GM18498 (cell line): ENCODE data around the gene EDC3.

ENCODE experiments used
- ATAC-seq: cut with Tn5 transposase; IDR thresholded peaks from one replicate; pipeline ENCODE4 v1.9.1; 2021; ENCODE audit warnings: mild to moderate bottlenecking, moderate library complexity; ENCODE audit not compliant: unreplicated experiment

EDC3 gene

DNA sequence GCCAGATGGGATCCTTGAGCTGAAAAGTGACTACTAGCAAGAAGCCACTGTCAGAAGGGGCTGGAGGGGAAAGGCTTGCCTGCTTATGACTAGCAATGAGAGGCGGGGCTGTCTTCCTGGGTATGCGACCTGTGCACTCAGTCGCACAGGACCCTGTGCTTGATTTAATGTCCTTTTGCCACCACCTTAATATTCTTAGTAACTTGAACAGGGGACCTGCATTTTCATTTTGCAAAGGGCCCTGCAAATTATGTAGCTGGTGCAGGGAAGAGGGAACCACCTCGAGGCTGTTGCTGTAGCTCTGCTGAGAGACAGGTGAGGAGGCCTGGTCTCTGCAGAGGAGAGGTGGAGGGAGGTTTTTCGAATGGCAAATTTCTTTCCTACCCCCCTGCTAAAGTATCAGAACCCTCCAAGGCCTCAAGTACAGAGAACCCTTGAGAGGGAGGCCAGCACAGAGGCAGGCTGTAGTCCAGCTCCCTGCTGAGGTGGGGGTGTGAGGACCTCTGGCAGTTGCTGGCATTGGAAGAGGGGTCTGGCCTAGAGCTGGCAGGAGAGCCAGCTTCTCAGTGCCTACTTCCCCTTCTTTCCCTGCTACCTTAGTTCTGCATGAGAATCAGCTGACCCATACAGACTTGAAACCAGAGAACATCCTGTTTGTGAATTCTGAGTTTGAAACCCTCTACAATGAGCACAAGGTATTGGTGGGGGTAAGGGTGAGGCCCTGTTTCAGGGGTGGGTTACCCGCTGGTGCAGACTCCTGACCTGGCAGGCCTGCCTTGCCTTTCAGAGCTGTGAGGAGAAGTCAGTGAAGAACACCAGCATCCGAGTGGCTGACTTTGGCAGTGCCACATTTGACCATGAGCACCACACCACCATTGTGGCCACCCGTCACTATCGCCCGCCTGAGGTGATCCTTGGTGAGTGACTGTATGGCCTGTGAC lies 68.8 kb downstream of the EDC3 start:
- ATAC-seq, result peak; percentile 79

DNA sequence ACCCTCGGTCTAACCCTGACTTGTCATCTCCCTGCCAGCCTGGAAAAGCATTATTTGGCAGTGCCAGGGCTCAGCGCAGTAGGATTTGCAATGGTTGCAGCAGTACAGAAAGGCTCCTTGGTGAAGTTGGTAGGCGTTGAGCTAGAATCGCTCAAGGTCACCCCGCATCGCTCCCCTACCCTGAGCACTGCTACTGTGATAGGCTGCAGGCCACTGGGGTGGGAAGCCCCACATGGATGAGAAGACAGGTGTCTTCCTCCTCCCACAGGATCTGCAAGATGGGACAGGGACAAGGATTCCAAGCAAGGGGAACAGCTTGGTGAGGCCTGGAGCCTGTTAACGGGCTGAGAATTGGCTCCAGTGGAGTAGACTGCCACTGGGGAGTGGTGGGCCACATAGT lies 69.5 kb downstream of the EDC3 start:
- ATAC-seq, result no peak

DNA sequence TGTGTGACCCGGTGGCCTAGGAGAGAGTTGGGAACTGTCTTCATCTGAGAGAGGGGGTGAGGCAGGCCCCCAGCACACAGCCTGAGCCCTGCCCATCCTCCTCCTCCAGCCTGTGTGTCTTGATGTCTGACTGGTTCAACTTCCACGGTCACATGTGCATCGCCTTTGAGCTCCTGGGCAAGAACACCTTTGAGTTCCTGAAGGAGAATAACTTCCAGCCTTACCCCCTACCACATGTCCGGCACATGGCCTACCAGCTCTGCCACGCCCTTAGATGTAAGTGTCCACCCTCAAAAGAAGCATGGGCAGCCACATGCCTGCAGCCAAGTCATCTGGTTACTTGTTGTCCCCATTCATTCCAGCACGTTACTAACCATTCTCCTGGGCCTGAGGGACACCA lies 70.1 kb downstream of the EDC3 start:
- ATAC-seq, result no peak

DNA sequence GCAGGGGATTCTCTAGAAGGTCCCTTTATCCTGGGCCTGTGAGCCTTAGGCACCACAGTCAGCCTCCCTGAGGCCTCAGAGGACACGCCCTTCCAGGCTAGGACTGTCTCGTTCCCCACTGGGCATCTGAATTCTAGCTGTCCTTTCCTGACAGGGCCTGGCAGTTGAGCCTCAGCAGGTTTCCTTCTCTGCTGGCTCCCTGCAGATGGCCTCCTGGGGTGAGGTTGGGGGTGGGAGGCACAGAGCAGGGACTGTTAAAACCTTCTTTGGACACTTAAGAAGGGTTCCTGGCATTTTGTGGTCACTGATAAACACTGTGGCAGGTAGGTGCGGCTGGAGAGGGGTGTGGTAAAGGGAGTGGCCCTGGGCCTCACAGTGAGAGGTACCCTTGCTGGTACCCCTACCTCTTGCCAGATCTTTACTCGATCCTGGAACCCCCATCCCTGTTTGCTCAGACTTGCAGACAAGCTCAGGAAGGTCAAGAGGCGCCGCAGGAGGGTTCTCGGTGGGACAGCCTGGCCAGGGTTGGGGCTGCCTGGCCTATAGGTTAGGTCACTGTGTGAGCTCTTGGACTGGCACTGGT lies 71.7 kb downstream of the EDC3 start:
- no peak for ATAC-seq

DNA sequence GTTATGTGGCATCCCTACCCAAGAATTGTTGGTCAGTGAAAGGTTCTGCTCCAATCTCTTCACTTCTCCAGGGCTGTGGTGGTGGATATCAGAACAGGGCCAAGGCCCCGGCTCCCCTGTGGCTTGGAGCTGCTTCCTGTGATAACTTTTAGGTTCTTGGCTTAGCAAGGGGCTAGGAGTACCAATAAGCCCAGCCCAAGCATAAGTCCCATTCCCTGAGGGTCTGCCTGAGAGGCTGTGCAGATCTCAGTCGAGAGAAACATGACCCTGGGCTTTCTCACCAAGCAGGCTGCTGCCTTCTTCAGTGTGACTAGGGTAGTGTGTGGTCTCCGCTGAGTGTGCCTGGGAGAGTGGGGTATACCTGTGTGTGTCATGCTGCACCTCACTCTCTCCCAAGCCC lies 73.1 kb downstream of the EDC3 start:
- ATAC-seq, result no peak

DNA sequence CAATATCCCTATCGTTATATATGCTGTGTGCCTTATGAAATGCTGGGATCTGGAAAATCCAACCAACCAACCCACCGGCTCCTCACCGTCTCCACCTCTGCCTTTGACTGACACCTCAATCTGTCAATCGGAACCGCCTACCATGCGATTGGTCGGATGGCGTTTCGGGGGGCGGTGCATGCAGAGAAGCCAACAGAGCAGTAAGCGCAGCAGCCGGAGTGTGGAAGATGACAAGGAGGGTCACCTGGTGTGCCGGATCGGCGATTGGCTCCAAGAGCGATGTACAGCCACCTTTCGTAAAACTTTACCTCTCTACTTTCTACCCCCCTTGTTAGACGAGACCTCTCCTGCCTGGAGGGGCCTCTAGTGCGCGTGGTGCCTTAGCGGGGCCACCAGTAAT lies 73.9 kb downstream of the EDC3 start:
- ATAC-seq, result no peak

DNA sequence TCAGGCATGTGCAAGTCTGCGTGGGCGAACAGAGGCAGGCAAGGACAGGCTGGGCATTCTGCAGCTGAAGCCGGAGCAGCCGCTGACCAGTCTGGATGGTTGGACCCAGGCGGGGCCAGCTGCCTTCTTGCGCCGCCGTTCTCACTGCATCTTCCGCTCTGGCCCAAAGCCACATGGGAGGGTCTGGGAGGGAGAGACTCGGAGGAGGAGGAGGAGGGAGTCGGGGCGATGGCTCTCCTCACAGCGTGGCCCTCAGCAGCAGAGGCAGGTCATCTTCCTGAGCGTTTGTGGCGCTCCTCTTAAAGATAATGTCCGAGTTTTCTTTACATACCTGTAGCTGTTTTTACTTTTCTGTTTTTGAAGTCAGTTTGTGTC lies 74.3 kb downstream of the EDC3 start:
- no peak for ATAC-seq

DNA sequence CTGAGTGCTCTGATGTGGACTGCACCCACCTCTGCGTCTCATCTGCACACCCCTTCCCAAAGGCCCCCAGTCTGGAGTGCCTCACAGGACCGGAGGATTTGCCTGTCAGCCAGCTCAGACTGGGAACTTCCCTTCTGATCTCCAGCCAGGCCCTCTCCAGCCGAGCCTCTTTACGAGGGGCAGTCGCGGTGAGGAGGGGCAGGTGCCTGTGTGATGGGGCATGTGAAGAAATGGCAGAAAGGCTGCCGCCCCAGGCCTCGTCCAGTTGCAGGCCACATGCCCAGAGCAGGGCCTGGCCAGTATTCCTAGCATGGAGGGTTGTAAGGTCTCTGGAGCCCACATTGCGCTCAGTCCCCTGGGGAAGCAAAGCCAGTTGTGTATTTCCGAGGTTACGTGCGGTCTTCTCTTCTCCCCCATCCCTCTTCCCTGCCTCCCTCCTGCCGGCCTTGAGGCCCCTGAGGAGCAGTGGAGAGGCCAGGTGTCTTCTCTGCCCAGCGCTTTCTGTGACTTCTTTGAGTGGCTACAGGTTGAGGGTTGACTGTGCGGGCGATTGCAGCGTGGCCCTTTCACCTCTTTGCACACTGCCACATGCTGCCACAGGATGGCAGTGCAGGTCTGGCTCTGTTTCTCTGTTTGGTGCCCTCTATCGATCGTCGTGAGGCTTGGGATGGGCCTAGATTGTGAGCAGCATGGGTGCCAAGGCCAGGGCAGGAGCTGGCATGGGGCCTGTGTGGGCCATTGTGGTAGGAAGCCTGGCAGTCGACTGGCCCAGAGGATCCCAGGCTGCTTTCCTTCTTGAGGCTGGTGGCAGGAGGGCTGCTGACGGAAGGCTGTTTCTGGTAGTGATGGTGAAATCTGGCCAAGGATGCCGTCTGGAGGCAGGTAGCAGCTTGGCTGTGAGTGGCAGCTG lies 74.9 kb downstream of the EDC3 start:
- peak; percentile 60 for ATAC-seq

DNA sequence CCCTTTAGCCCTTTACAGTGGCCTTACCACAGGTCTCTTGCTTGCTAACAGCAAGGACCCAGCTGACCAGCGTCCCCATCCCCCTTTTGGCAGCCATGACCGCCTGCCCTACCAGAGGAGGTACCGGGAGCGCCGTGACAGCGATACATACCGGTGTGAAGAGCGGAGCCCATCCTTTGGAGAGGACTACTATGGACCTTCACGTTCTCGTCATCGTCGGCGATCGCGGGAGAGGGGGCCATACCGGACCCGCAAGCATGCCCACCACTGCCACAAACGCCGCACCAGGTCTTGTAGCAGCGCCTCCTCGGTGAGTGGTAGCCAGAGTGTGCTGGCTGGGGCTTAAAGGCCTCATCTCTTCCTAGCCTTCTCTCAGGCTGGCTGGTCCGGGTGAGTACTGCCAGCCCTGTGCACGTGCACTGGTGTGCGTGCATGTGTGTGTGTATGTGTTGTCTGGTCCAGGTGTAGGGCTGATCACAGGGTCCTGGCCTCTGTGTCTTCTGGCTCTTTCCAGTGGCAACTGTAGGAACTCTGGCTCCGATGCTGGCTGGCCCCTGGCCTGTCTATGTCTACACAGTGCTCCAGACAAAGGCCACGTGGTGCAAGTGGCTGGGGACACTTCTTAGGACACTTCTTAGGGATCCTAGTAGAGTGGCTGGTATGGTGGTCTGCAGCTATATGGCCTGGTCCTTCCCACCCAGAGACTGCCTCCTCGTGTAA lies 75.7 kb downstream of the EDC3 start:
- ATAC-seq, result no peak

DNA sequence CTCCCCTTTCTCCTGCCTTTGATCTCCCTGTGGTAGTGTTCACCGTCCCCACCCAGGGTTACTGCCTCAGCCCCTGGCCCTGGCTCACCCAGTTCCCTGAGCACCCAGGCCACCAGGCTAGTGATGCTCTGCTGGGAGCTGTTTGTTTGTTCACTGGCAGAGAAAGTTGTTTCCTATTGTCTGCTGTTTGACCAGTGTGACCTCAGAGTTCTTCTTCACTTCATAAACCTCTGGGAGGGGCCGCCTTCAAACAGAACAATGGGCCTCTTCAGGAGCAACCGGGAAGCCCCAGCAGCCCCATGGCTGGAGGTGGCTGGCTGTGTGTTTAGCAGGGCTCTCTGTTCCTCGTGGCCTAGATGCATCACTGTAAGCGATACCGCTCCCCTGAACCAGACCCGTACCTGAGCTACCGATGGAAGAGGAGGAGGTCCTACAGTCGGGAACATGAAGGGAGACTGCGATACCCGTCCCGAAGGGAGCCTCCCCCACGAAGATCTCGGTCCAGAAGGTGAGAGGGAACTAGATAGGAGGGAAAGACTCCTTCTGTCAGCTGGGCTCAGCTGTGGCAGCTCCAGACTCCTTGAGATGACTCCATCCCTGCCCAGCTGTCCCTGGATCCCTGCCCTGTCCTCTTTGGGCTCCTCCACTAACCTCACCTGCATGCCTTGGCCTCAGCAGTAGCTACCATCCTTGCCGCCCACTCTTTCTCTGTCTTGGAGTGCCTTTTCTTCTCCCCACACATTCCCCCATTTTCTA lies 76.8 kb downstream of the EDC3 start:
- no peak for ATAC-seq

DNA sequence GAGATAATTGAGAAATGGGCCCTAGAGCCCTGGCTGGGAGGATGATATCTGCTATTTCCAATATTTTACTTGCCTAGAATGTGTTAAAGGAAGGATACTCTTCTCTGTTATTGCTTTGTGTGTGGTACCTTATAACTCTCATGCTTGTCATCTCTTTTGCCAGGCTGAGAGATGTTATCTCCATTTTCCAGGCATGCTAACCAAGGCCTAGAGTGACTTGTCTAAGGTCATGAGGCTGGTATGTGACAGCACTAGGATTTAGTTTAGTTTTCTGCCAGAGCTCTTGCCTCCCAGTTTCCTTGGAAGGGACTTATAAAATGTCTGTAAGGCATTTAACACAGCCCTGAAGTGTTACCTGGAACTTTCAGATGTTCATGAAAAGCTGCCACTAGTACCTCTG lies 78.8 kb downstream of the EDC3 start:
- ATAC-seq, result no peak

DNA sequence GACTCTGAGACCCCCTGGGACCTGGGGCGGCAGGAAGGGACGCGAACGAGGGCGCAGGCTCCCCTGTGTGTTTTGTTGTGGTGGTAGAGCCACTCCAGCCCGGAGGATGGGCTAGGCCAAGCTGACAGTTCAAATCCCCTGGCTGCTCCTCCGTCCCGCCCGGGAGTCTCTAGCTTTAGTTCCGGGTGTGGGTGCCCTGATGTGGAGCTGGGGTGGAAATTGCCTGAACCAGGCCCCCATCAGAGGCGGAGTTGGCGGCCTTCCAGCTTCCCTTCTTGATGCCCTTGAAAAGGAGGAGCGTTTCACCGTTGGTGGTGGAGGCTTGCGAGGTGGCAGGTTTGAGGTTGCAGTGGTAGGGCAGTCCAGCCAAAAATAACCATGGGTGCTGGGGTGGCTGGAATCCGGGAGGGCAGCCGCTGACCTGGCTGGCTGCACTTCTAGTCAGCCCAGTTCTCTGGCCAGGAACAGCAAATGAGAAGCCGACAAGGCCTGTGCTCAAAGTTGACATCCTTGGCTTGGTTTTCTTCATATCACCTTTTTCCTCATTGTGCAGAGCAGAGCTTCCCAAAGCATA lies 79.4 kb downstream of the EDC3 start:
- no peak for ATAC-seq

DNA sequence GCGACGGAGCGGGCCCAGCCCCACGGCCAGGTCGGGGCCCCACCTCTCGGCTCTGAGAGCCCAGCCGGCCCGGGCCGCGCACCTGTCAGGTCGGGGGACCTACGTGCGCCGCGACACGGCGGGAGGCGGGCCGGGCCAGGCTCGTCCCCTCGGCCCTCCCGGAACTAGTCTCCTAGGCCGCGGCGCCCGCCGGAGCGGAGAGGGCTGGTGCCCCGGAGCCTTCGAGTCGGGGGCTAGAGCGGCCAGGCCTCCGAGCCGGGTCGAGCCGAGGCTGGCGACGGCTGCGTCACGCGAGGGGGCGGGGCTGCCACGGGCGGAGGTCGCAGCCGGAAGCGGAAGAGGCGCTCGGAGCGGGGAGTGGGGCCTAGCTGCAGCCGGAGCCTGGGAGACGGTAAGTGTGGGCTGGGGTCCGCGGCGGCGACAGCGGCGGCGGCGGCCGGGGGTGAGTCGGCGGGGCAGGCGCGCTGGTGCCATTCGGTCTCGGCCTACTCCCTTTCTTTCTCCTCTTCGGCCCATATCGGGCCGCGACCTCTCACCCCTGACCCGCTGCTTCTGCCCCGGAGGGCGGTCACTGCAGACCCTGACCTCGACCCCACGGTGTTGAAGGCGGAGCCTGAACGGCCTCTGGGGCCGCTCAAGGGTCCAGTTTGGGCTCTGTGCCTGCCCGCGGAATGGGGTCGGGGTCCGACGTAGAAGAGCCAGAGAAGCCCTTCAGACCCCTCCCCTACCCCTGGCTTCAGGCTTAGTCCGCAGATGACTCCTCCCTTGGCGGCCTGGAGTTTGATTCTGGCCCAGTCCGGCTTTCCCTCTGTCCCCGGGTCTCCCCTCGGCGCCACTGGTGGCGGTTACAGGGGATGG lies 80.1 kb downstream of the EDC3 start, which contains the start of gene CLK3:
CLK3 (plus strand) TSS at position 329 of the 858 bp plus-strand sequence. CDS start 3,361 bp downstream, outside the sequence.
- ATAC-seq, result peak; percentile 83

DNA sequence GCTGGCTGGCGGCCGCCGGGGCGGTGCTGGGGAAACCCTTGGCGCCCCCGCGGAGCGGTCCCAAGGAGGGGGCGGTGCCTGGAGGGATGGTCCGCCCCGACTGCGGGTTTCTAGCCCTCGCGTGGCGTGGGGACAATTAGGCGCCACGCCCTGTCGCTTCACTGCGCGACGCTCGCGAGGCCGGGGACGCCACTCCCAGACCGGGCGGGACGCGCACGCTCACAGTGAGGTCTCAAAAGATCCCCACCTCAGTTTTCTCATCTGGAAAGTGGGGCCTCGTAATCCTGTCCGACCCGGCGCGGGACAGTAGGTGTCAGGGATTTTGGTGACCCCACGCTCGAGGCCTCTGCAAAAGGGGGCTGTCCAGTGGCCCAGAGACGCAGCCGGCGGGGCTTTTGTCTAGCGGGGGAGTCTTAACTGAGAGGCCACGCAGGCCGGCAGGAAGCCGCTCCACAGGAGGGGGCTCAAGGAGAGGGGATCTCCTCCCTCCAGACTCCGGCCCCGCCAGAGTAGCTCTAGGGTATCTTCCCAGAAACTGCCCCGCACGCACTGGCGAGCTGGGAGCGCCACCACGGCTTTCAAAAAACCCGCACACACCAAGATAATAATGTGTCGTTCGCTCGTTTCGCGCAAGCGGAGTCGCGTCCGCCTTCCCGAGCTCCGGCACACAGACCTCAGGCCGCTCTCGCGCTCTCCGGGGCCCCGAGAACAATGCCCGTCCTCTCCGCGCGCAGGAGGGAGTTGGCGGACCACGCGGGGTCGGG lies 80.9 kb downstream of the EDC3 start:
- ATAC-seq, result peak; percentile 60

DNA sequence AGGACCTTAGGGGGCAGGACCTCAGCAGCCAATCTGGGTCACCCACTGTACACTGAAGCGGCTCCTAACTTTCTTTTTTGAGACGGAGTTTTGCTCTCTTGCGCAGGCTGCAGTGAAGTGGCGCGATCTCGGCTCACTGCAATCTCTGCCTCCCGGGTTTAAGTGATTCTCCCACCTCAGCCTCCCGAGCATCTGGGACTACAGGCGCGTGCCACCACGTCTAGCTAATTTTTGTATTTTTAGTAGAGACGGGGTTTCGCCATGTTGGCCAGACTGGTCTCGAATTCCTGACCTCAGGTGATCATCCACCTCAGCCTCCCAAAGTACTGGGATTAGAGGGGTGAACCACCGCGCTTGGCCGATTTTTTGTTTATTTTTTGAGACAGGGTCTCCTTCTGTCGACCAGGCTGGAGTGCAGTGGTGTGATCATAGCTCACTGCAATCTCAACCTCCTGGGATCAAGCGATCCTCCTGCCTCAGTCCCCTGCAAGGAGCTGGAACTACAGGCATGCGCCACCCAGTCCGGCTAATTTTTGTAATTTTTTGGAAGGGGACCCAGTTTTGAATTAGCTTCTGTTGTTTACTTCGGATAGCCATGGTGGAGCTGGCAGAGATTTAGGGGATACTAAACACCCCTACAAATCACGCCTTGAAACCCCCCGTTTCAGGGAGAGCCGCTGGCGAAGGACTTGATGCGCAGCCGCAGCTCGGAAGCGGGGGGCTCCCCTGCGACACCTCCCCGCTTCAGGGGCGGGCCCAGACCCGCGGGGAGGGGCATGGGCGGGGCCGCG lies 81.7 kb downstream of the EDC3 start:
- ATAC-seq, result no peak

DNA sequence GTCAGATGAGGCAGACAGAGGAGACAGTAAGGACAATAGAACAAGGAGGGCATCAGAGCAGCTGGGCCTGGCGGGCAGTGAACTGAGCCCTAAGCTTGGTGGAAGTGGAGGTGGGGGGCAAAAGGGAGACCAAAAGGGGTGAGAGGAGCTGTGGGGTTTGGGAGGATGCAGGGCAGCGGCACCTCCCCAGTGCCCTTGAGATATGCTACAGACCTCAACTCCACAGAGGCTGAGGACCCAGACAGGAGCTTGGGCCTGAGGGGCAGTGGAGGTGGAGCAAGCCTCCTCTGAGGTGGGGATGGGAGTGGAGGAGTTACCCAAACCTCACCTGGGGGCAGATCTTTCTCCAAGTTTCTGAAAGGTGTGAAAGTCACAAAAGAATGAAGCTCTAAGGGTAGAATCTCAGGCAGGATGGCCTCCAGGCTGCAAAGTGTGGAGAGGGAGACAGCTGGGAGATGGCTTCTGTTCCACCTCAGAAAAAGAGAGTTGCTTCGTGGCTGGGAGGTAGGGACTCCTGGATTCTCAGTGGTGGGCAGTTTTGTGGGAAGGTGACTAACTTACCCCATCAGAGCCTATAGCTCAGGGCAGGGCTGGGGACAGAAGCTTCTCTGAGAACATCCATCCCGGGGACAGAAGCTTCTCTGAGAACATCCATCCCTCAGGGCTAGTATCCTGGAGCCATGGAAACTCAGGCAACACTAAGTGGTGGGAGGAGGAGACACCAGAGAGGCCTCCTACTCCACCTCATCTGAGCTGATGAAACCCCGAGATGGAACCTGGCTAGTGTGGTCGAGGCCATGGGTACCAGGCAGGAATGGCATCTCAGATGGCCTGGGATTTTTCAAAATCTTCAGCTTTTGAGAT lies 82.5 kb downstream of the EDC3 start:
- no peak for ATAC-seq
